NCI-H1436 treated with DMSO at 0.1 percent for 48 hours (cell line): Measurements from ENCODE around the gene EFNB2.

ENCODE experiments used
- DNase-seq: peaks from one replicate; lab custom pipeline; 2025; lab: John Stamatoyannopoulos, UW

The EFNB2 gene

GRCh38 chr13:106550570-106551135, 15.2 kb upstream of the EFNB2 start:
- no peak for DNase-seq

DNA sequence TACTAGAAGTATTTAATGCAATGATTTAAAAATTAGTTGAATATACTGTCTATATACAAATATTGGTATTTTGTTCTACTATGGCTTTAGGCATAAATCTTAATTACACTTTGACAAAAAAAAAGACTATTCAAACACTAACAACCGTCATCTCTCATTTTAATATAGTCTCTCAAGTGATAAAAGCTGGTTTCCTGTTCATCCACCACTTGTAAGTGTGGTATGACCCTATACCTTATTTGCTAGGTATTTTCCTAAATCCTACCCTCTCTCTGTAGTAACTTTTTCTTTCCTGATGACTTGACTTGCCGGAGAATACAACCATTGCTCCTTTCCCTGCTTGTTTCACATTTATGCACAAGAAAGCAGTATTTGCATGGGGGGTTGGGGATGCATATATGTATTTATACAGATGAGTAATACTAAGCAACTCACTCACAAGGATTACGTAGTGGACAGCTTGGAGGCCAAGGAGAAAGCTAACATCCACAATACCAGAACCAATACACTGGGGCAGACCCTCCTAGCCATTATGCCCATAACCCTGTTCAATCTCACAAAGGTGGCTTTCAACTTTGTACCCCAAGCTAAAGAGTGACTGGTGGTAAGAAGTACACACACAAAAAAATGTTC, 12.7 kb upstream of the EFNB2 start:
- DNase-seq, result no peak

DNA sequence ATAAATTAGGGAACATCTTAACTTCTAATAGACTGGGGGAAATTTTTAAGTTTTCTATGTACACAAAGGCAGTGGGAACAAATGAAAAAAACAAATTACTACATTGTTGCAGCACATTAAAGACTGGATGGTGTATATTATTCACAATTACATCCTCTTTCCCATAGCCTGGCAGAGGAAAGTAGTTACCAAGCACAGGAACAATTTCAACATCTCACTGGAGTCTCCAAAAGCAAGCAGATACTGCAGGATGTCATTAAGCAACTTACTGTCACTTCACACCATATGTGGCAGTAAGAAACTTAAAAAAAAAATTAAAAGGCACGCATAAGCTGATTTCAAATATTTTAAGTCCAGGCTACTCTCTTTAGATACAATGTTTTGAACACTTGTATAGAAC, 6.4 kb upstream of the EFNB2 start:
- DNase-seq, result no peak

- DNase-seq, result no peak
These were observed 5.2 kb upstream of the EFNB2 start for GRCh38 chr13:106540613-106541012.

GRCh38 chr13:106537521-106537920, 2.1 kb upstream of the EFNB2 start:
- DNase-seq, result no peak

- DNase-seq, result peak; percentile 51
These were observed 977 bp upstream of the EFNB2 start for GRCh38 chr13:106536244-106537034.

- DNase-seq, result no peak
These were observed 567 bp downstream of the EFNB2 start for GRCh38 chr13:106534639-106535551.

DNA sequence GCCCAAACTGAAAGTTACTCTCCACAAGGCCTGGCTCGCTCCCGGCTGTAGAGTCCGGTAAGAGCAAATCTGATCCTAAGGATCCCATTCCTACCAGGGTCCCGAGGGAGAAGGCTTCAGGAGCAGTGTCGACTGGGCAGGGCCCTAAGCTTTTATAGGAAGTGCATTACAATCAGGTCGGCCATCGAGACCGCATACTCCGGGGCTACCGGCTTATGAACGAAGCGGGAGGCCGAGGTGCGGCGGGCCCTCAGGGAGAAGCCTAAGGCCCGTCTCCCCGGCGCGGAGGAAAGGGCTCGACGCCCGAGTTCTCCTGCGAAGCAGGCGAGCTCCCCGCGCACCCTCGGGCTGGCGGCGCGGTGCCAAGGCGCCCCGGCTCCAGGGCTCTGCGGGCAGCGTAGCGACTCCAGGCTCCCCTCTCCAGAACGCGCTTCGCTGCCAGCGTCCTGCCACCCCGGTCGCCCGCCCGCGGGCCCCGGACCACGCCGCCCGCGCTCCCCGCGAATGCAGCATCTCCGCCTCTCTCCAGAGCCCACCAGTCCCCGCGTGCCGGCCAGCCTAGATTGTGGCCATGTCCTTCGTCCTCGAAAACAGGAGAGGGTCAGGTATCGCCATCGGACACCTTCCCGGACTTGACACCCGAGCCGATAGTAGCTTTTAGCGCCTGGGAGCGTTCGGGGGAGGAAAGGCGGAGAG, 1.4 kb downstream of the EFNB2 start:
- no peak for DNase-seq

DNA sequence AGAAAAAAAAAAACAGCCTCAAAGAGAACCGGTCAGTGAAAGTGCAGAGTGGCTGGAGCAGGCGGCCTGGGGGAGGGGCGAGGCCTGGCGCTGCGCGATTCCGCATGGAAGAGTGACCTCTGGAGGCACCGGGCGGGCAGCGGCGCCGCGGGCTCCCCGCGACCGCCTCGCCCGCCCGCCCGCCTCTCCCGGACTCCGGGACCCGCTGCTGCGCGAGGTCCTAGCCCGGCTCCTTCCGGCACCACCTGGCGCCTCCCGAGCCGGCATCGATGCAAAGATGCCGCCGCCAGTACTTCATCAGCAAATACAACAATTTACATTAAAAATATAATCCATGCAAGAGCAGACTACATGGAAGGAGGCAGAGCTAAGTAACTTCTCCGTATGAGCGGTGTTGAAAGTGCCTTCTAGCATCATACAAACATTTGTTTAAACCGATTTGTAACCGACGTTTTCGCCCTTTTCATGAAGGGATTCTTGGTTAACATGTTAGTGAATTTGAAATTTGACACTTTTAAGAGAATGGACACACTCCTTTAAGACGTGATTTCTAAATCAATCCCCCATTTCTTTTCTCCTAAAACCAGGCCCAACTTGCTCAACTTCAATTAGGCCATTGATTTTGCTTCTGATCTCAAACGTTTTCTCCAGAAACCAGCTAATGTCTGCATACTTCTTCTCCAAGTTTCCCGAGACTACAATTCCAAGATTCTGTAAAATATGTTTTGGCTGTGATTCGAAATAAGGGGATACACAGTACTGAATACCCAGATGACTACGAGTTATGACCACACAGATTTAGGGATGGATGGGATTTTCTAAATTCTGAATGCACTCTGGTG, 2.1 kb downstream of the EFNB2 start:
- no peak for DNase-seq

DNA sequence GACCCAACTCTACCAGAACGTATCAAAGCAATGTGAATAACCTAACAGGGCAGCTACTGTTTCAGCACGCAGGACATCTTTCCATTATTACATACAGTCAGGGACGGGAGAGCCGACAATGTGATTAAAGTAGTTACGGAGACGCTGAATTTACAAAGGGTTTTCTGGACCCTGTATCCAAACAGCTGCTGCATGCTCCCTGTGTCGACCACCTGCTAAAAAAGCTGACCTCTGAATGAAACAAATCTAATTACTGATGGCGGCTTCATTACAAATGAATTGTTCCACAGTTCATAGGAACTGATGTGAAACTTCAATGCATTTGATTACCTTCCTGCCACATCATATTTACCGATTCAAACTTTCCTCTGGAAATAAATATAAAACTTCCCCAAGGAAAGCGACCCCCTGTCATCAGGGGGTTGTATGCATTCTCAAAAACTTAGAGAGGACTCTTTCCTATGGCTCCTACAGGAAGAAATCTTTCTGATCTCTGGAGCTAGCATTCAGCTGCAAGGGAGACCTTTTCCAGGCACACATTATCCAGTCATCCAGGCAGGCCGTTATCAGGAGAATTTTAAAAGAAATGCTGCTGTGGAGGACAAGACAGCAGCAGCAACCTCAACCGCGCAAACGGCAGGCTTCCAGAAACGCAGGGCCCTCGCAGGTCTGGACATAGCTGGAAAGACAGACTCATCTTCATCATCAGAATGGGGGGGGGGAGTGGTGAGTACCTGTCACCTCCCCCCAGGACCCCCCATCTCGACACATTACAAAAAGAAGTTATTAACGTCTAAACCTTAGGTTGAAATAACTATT, 3.1 kb downstream of the EFNB2 start:
- DNase-seq, result no peak

GRCh38 chr13:106530980-106531481, 4.4 kb downstream of the EFNB2 start:
- no peak for DNase-seq

DNA sequence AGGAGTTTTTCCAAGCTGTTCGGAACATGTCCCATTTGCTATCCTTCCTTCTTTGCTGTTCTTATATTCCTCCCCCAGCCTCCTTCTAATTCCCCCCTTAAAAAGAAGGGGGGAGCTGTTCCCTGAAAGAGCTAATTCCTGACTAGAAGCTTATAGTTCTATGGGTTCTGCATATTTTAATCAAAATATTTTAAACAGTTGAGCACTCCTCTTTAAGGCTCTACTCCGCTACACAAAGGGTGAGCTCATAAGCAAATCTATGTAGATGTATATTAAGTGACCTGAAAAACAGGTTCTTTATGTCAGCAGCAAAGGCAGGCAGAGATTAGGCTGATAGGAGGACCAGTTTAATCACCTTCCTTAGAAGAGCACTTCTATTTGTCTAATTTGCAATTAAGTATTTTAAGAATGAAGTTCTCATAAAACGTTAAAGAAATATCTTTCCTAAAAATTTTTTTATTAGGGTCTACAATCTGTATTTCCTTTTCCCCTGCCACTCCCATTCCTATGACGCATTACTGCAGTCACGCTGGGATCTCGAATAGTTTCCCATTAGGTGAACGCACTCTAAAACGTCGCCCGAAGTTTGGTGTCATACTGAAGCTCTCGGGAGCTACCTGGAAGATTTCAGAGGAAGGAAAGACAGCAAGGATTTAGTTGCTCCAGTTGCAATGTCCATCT, 5.2 kb downstream of the EFNB2 start:
- no peak for DNase-seq

DNA sequence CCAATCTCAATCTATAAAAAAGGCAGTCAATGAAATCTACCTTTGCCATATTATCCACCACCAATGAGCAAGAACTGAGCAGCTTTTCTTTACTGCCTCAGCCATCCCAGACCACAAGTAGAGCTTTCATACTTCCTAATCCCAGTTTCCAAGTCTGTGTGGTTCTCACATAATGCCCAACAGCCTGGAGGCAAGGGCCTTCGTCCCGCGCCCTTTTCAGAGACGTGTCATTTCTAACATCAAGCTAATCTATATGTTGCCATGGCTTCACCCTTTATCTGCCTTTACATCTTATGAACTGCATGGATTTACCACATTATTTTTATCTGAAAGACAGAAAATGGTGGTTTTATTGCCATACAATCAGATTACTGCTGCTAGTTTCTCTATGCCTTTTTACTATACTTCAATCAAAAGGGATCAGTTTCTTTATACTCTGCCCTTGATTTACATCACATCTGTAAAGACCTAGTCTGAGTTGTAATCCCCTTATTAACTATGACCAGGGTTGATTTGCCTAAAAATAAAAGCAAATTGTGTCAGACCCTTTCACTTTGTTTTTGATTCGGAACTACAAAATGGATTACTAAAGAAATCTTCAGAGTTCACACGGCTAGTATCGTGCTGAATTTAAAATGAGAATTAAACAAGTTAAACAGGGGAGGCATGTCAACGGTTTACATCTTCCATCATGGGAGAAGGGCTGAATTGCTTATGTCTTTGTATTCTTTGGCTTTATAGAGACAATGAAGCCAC, 5.9 kb downstream of the EFNB2 start:
- no peak for DNase-seq

DNA sequence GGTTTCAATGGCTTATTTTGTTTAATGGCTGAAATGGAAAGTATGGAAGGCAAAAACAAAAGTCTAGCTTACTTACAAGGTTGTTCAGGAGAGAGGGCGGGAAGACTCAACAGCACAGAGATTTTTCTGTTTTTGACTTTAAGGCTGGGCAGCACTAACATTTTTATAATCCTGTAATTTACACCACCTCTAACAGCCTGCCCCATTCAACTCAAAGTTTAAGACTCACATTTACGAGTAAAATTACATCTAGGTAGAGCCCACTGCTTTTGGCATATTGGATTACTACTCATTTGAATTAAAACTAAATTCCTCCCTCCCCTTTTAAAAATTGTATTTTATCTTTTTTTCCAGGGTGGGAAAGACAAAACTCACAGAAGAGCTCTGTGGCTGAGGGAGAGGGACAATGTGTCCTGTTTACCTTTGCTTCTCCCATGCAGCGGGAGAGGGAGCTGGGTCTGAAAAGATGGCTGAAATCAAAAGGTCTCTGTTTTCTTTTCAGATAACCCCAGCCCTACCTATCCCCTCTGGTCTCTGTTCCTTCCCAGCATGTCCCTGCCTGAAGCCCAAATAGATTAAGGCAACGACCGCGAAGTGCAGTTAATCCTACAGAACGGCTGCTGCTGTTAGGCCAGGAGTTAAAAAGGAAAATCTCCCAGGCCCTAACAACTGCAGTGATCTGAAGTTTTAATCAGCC, 6.6 kb downstream of the EFNB2 start:
- DNase-seq, result no peak

DNA sequence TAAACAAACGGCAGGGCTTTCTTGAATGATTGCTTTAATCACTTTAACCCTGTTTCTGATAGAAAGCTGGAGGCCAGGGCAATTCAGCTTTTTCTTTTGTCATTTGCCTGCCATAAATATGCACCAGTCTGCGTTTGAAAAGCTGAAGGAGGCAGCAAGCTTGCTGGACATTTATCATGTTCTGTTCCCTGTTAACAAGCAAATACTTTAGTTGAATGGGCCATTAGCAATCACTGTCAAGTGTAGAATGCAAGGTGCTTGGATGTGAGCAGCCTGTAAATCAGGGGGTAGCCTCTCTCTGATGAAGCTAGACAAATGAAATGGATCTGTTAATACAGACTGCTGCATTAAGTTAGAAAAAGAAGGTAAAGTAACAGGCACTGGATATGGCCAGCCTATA, 7.6 kb downstream of the EFNB2 start:
- DNase-seq, result no peak

DNA sequence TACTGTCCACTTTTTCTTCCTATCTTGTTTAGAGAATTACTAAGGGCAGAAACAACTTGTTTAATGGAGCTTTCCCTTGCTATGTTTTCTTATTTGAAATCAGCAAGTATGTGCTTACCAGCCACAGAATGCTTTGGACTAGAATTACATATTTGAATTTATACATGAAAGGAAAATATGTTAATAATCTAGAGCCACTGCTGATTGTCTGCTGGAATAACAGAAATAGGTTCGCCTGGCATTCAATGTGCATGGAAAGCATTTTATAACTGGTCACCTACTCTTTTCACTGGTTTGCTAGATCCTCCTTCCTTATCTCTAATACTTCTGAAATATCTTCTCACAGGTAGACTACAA, 8.0 kb downstream of the EFNB2 start:
- DNase-seq, result no peak

GRCh38 chr13:106526738-106527444, 8.6 kb downstream of the EFNB2 start:
- DNase-seq, result no peak
